Spleen (tissue), 11 donors: ENCODE results near the gene RAB3IL1. TPM values are rescaled to one million over a fixed set of nuclear protein-coding genes. Genes with fewer than 3 reads are reported as not detected.
A peak's percentile ranks its signal among the peaks of the same experiment; 100 is the strongest.

Experiments used
- DNase-seq: peaks from one replicate; pipeline ENCODE4 v3.0.0-alpha.2; 2020
- H3K27ac ChIP-seq, 8 donors: fragments of 200-600 bp; sonication (generic) in 7 of 8; 1 replicate in 4 of 8; 2 replicates in 4 of 8; pipeline versions ENCODE4 v1.5.0 to v1.8.0; 2016 to 2021; ENCODE audit warnings: inconsistent platforms in 4 of 8, mild to moderate bottlenecking in 4 of 8, moderate library complexity in 1 of 8
- H3K27me3 ChIP-seq, 7 donors: fragments of 200-600 bp; sonication (generic) in 6 of 7; replicated peaks in 1 of 7; 1 replicate in 4 of 7; 2 replicates in 3 of 7; pipeline versions ENCODE4 v1.5.0 to v1.8.0; 2016 to 2021; ENCODE audit warnings: inconsistent platforms in 3 of 7, mild to moderate bottlenecking in 1 of 7
- H3K36me3 ChIP-seq, 6 donors: fragments of 200-600 bp; sonication (generic) in 5 of 6; 1 replicate in 4 of 6; 2 replicates in 2 of 6; pipeline versions ENCODE4 v1.5.0 to v1.8.0; 2016 to 2021; ENCODE audit warnings: inconsistent platforms in 2 of 6
- H3K4me1 ChIP-seq, 6 donors: fragments of 200-600 bp; sonication (generic) in 5 of 6; 1 replicate in 3 of 6; 2 replicates in 3 of 6; pipeline versions ENCODE4 v1.5.0 to v1.8.0; 2016 to 2021; ENCODE audit warnings: inconsistent platforms in 3 of 6
- H3K4me3 ChIP-seq, 8 donors: fragments of 200-600 bp; sonication (generic) in 7 of 8; 1 replicate in 4 of 8; 2 replicates in 4 of 8; pipeline versions ENCODE4 v1.5.0 to v1.8.0; 2016 to 2021; ENCODE audit warnings: inconsistent platforms in 4 of 8, mild to moderate bottlenecking in 4 of 8, moderate library complexity in 2 of 8
- H3K9me3 ChIP-seq, 8 donors: fragments of 200-600 bp; sonication (generic) in 7 of 8; 1 replicate in 4 of 8; 2 replicates in 4 of 8; pipeline versions ENCODE4 v1.5.0 to v1.8.0; 2016 to 2021; ENCODE audit warnings: inconsistent platforms in 4 of 8
- CTCF ChIP-seq, 11 experiments: fragments of 200-600 bp in 7 of 11; fragments of 450-650 bp in 4 of 11; sonication (generic) in 4 of 11; IDR thresholded peaks in 8 of 11; conservative IDR thresholded peaks in 3 of 11; 1 replicate in 7 of 11; 2 replicates in 4 of 11; pipeline versions ENCODE4 v1.4.0 to v1.8.0; 2016 to 2021; ENCODE audit warnings: antibody characterized with exemption in 11 of 11, inconsistent platforms in 4 of 11, mild to moderate bottlenecking in 1 of 11
- POLR2A ChIP-seq, 3 donors: fragments of 450-650 bp; IDR thresholded peaks; one replicate each; pipeline ENCODE4 v1.5.1; 2017; ENCODE audit warnings: antibody characterized with exemption in 3 of 3, mild to moderate bottlenecking in 1 of 3
- POLR2AphosphoS5 ChIP-seq, 3 donors: sonication (generic); formaldehyde crosslinking; IDR thresholded peaks; one replicate each; pipeline ENCODE4 v1.5.1; 2017; ENCODE audit warnings: antibody characterized with exemption in 3 of 3
- WGBS, 5 donors: extraction: QIAGEN DNeasy Blood & Tissue Kit in 3 of 5; methylation state at CpG; one replicate each; pipeline versions ENCODE4 v1.1.5 to v1.1.7; 2013 to 2018; 5-methylcytosine and 5-hydroxymethylcytosine counted together
- intact Hi-C: fragments of 100-400 bp; cut with DNase I; formaldehyde crosslinking; loops from one replicate; pipeline ENCODE4 v1.15.0; 2023; ENCODE audit warnings: low total_unique reads
- polyA plus RNA-seq, 3 donors: library from polyadenylated mRNA; stranded (reverse); fragments of 200-250 nt; gene quantifications; one replicate each; pipeline ENCODE4 v1.2.1, GENCODE V29; 2013
- total RNA-seq, 7 donors: library from RNA; depleted of rRNA in 3 of 7; stranded (reverse); fragments of >200 nt in 3 of 7; fragmentation: NEBNext Ultra II Directional in 4 of 7; extraction: Animal tissue kit (Norgen Biotek cat#: 25700) in 4 of 7; gene quantifications; one replicate each; pipeline versions ENCODE4 v1.1.0 to v1.2.1, GENCODE V29; 2016 to 2021
- donor health status: healthy with polysubstance abuse.
- donor health status: DM: no; HTN: no; CAD: no; lungs with moderate emphysema.
- donor health status: DM: no; HTN: no; CAD: no.
- donor health status: Bipolar disorder and iron deficiency.
- donor health status: healthy.
- donor health status: DM: no; HTN: no; CAD: no.
- donor health status: DM: yes; HTN: yes; CAD: no.

RAB3IL1 gene
- total and polyA plus RNA-seq, 10 donors = 6.5 to 57.1 (median 34.6) TPM

GRCh38 chr11:61951484-61952135 is 34.2 kb upstream of the RAB3IL1 start:
- Histone ChIP-seq H3K27ac (no peak overlapping the region), H3K9me3 (no peaks in the 10 kb centered on the region), H3K4me3 (no peak overlapping the region), H3K36me3 (peaks cover 0 to 2% (median 0%) of the 10 kb centered on the region in 6 donors), H3K27me3 (peaks cover 0 to 22% (median 4%) of the 10 kb centered on the region in 7 donors), H3K4me1 (peaks cover 8 to 62% (median 35%) of the 10 kb centered on the region in 6 donors)
- intact Hi-C loops = no loop called here
- 86 to 94% (median 92%) methylated on average over 9 to 11 of the region's 11 CpGs for WGBS, 5 donors
- DNase-seq = peak; percentile 74
- TF ChIP-seq CTCF (IDR thresholded peaks at IDR 0.05 in 8 of 11, conservative IDR thresholded peaks at IDR 0.05 in 3 of 11) = no peak
- no peak for TF ChIP-seq POLR2A (IDR thresholded peaks at IDR 0.05)
- TF ChIP-seq POLR2AphosphoS5 (IDR thresholded peaks at IDR 0.05) = no peak

DNA sequence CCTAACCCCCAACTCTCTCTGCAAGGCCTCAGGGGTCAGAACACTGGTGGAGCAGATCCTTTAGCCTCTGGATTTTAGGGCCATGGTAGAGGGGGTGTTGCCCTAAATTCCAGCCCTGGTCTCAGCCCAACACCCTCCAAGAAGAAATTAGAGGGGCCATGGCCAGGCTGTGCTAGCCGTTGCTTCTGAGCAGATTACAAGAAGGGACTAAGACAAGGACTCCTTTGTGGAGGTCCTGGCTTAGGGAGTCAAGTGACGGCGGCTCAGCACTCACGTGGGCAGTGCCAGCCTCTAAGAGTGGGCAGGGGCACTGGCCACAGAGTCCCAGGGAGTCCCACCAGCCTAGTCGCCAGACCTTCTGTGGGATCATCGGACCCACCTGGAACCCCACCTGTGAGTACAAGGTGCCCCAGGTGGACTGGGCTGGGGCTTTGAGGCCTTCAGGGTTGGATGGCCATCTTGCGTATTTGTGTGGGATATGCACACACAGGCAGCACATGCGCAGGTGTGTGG is 32.7 kb upstream of the RAB3IL1 start, which contains the start of gene BEST1:
BEST1 (plus strand) TSS at position 317 of the 513 bp plus-strand sequence. CDS start 1,456 bp downstream, outside the sequence.
- no peak for DNase-seq
- 79 to 92% (median 88%) methylated on average over 6 to 8 of the region's 8 CpGs for WGBS, 5 donors
- intact Hi-C loops = no loop called here
- Histone ChIP-seq H3K27me3 (peaks cover 0 to 11% (median under 1%) of the 10 kb centered on the region in 7 donors), H3K4me1 (peaks cover 4 to 46% (median 24%) of the 10 kb centered on the region in 6 donors), H3K27ac (peak within 1 kb of the TSS in 2 of 8 donors; percentile 21 to 50), H3K9me3 (no peaks in the 10 kb centered on the region), H3K36me3 (no peaks in the 10 kb centered on the region), H3K4me3 (no peak within 1 kb of the TSS)
- no peak for TF ChIP-seq POLR2AphosphoS5 (IDR thresholded peaks at IDR 0.05)
- TF ChIP-seq POLR2A (IDR thresholded peaks at IDR 0.05) = no peak
- no peak for TF ChIP-seq CTCF (IDR thresholded peaks at IDR 0.05 in 8 of 11, conservative IDR thresholded peaks at IDR 0.05 in 3 of 11)

GRCh38 chr11:61949169-61950034 is 32.0 kb upstream of the RAB3IL1 start:
- DNase-seq = no peak
- Histone ChIP-seq H3K4me3 (no peak overlapping the region), H3K4me1 (peaks cover 4 to 40% (median 18%) of the 10 kb centered on the region in 6 donors), H3K36me3 (no peaks in the 10 kb centered on the region), H3K27ac (peak overlapping the region in 2 of 8 donors; percentile 21 to 50), H3K27me3 (peaks cover 0 to 4% (median 0%) of the 10 kb centered on the region in 7 donors), H3K9me3 (no peaks in the 10 kb centered on the region)
- intact Hi-C loops = loop anchor here (5.0 to 10.0 kb wide), 2 partner anchors 133 to 155 kb away; partner anchors contain the start of genes FEN1 and TMEM258
- TF ChIP-seq POLR2AphosphoS5 (IDR thresholded peaks at IDR 0.05) (peak in 1 of 3 donors; percentile 31), CTCF (IDR thresholded peaks at IDR 0.05 in 8 of 11, conservative IDR thresholded peaks at IDR 0.05 in 3 of 11) (no peak), POLR2A (IDR thresholded peaks at IDR 0.05) (no peak)
- 52 to 68% (median 60%) methylated on average over 7 to 9 of the region's 9 CpGs for WGBS, 5 donors
